DOHH2 (cell line): ENCODE data around the gene HMX3.

ENCODE experiments used
- EZH2phosphoT487 ChIP-seq: fragments of 200-600 bp; sonication (generic); IDR thresholded peaks from 2 replicates; pipeline ENCODE4 v1.6.1; 2017; ENCODE audit warnings: borderline replicate concordance, mild to moderate bottlenecking, antibody characterized with exemption, low read length, moderate library complexity, mixed read lengths
- TF ChIP-seq, protein P1 (sequence below): fragments of 200-600 bp; sonication (generic); IDR thresholded peaks from one replicate; pipeline ENCODE4 v1.5.1; 2014; ENCODE audit warnings: antibody characterized with exemption, mild to moderate bottlenecking, low read depth, low read length; ENCODE audit not compliant: poor library complexity, severe bottlenecking

DNA sequence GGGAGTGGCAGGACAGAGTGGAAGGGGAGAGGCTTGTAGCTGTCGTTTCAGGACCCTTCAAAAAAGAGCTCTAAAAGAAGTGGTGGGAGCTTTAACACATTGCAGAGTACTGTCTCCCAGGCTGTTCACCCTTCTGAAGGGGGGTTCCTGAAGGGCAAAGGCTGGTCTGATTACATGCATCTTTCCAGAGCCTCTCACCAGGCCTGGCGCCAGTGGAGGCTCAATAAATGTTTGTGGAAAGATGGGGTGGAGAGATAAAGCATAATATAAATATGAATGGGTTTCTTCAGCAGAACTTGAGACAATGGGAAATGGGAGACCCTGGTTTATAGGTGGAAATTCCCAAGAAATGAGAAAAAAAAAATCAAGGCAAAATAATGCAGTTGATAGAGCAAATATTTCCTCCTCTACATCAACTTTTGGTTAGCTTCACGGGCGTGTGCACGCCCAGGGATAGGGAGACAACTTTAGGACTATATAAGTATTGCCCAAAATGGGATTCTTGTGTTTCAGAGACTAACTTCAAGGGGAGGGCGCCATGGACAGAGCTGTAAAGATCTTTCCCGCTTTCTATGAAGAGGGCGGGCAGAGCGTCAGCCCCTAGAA is 17.8 kb downstream of the HMX3 start:
- TF ChIP-seq, protein P1, sequence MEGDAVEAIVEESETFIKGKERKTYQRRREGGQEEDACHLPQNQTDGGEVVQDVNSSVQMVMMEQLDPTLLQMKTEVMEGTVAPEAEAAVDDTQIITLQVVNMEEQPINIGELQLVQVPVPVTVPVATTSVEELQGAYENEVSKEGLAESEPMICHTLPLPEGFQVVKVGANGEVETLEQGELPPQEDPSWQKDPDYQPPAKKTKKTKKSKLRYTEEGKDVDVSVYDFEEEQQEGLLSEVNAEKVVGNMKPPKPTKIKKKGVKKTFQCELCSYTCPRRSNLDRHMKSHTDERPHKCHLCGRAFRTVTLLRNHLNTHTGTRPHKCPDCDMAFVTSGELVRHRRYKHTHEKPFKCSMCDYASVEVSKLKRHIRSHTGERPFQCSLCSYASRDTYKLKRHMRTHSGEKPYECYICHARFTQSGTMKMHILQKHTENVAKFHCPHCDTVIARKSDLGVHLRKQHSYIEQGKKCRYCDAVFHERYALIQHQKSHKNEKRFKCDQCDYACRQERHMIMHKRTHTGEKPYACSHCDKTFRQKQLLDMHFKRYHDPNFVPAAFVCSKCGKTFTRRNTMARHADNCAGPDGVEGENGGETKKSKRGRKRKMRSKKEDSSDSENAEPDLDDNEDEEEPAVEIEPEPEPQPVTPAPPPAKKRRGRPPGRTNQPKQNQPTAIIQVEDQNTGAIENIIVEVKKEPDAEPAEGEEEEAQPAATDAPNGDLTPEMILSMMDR, result no peak
- TF ChIP-seq EZH2phosphoT487, result no peak
